DMS153 (cell line): ENCODE data around the gene SENP1.
"Not testable (repeated sequence)": the region's sequence is repeated elsewhere in the genome, so short reads cannot be mapped to it uniquely, and the experiment has no call there.

ENCODE experiments used
- DNase-seq: peaks from one replicate; lab custom pipeline; 2025; lab: John Stamatoyannopoulos, UW

Gene SENP1

GRCh38 chr12:48111312-48111693 lies 5.4 kb upstream of the SENP1 start:
- DNase-seq = not testable (repeated sequence)

- no peak for DNase-seq
Observed at GRCh38 chr12:48110691-48111311, 4.9 kb upstream of the SENP1 start.

GRCh38 chr12:48109424-48109823 lies 3.5 kb upstream of the SENP1 start:
- DNase-seq = no peak

GRCh38 chr12:48106681-48107613 lies 1.1 kb upstream of the SENP1 start:
- no peak for DNase-seq

GRCh38 chr12:48105321-48105866 lies 485 bp downstream of the SENP1 start:
- no peak for DNase-seq

GRCh38 chr12:48104531-48104930 lies 1.3 kb downstream of the SENP1 start:
- DNase-seq = no peak

GRCh38 chr12:48092611-48093010 lies 13.3 kb downstream of the SENP1 start:
- DNase-seq = no peak

- DNase-seq = no peak
Observed at GRCh38 chr12:48086327-48086726, 19.6 kb downstream of the SENP1 start.

GRCh38 chr12:48084841-48085460 lies 20.9 kb downstream of the SENP1 start:
- DNase-seq = no peak

GRCh38 chr12:48084066-48084465 lies 21.8 kb downstream of the SENP1 start:
- no peak for DNase-seq

- DNase-seq = no peak
Observed at GRCh38 chr12:48080821-48081220, 25.1 kb downstream of the SENP1 start.

- DNase-seq = no peak
Observed at GRCh38 chr12:48080285-48080684, 25.6 kb downstream of the SENP1 start.

GRCh38 chr12:48078901-48079300 lies 27.0 kb downstream of the SENP1 start:
- no peak for DNase-seq

GRCh38 chr12:48077111-48077510 lies 28.8 kb downstream of the SENP1 start:
- DNase-seq = no peak

- no peak for DNase-seq
Observed at GRCh38 chr12:48075832-48076231, 30.0 kb downstream of the SENP1 start.

- DNase-seq = no peak
Observed at GRCh38 chr12:48074266-48074665, 31.6 kb downstream of the SENP1 start.

- DNase-seq = no peak
Observed at GRCh38 chr12:48072266-48072665, 33.6 kb downstream of the SENP1 start.

GRCh38 chr12:48071808-48072207 lies 34.1 kb downstream of the SENP1 start:
- DNase-seq = no peak

GRCh38 chr12:48070731-48071130 lies 35.1 kb downstream of the SENP1 start:
- DNase-seq = no peak

- no peak for DNase-seq
Observed at GRCh38 chr12:48070033-48070432, 35.8 kb downstream of the SENP1 start.

- no peak for DNase-seq
Observed at GRCh38 chr12:48069241-48069640, 36.6 kb downstream of the SENP1 start.

- DNase-seq = no peak
Observed at GRCh38 chr12:48068457-48068856, 37.4 kb downstream of the SENP1 start.
